ENCODE data around the gene PLA2G2F.

DNA sequence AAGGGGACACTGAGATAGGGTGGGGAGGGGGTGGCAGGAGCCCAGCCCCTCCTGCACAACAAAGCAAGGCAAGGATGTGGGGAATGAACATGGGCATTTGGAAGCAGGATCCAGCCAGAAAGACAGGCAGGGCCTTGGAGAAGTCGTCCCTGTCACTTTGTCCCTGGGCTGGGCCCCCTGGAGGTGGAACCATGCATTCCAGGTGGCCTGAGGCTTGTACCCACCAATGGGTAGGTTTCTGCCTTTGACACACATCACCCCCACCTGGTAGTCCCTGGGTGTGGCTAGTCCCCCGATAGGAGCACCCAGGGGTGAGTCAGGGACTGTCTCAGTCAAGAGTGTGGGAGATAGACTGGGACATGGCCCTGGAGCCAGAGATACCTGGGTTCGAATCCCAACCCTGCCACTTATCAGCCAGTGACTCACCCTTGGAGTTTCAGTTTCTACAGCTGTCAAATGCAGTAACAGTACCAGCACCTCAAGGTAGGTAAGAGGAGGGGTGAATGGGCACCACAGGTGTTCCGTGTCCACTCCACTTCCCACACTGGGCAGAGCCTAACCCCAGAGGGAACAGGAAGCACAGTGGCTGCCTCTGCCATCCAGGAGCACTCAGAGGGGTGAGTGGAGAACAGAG is 29.8 kb upstream of the PLA2G2F start:
- no peak for TF ChIP-seq POLR2A (IDR thresholded peaks at IDR 0.05; ENCODE audit: low read depth)
- TF ChIP-seq, protein P1, sequence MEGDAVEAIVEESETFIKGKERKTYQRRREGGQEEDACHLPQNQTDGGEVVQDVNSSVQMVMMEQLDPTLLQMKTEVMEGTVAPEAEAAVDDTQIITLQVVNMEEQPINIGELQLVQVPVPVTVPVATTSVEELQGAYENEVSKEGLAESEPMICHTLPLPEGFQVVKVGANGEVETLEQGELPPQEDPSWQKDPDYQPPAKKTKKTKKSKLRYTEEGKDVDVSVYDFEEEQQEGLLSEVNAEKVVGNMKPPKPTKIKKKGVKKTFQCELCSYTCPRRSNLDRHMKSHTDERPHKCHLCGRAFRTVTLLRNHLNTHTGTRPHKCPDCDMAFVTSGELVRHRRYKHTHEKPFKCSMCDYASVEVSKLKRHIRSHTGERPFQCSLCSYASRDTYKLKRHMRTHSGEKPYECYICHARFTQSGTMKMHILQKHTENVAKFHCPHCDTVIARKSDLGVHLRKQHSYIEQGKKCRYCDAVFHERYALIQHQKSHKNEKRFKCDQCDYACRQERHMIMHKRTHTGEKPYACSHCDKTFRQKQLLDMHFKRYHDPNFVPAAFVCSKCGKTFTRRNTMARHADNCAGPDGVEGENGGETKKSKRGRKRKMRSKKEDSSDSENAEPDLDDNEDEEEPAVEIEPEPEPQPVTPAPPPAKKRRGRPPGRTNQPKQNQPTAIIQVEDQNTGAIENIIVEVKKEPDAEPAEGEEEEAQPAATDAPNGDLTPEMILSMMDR (IDR thresholded peaks at IDR 0.05) = no peak
- TF ChIP-seq EP300 (IDR thresholded peaks at IDR 0.05) = no peak
- no peak for TF ChIP-seq POLR2AphosphoS5 (IDR thresholded peaks at IDR 0.05)
